Measurements from ENCODE around the gene STAG2. TPM values are rescaled to one million over a fixed set of nuclear protein-coding genes. Genes with fewer than 3 reads are reported as not detected.

STAG2 gene
- total and polyA plus RNA-seq, 2 experiments from 2014 or later: 16.5 to 70.9 TPM

DNA sequence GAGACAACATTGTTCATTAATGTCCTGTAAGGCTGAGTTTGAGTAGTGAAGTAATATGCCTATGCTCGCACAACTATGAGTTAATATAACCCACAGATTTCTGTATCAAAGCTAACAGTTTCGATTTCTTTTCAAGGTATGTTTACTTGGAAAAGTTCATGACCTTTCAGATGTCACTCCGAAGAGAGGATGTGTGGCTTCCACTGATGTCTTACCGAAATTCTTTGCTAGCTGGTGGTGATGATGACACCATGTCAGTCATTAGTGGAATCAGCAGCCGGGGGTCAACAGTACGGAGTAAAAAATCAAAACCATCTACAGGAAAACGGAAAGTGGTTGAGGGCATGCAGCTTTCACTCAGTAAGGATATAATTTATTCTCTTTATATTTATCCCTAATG is 124.9 kb downstream of the STAG2 start:
- Histone ChIP-seq H3K27me3 (no peaks in the 10 kb centered on the region), H3K9me2 (replicated peaks; ENCODE audit: insufficient read depth) (no peaks in the 10 kb centered on the region), H3K79me2 (no peaks in the 10 kb centered on the region), H3K4me3 (no peak overlapping the region), H3K4me1 (ENCODE audit: insufficient read depth) (no peaks in the 10 kb centered on the region), H3K9me3 (ENCODE audit: low read depth) (no peaks in the 10 kb centered on the region), H3K27ac (no peak overlapping the region), H4K20me1 (ENCODE audit: insufficient read depth, poor library complexity, severe bottlenecking) (no peaks in the 10 kb centered on the region), H3K36me3 (replicated peaks; ENCODE audit: insufficient read depth, low read depth) (no peaks in the 10 kb centered on the region), H2AFZ (no peak overlapping the region), H3K4me2 (no peak overlapping the region)
- TF ChIP-seq, protein P1, sequence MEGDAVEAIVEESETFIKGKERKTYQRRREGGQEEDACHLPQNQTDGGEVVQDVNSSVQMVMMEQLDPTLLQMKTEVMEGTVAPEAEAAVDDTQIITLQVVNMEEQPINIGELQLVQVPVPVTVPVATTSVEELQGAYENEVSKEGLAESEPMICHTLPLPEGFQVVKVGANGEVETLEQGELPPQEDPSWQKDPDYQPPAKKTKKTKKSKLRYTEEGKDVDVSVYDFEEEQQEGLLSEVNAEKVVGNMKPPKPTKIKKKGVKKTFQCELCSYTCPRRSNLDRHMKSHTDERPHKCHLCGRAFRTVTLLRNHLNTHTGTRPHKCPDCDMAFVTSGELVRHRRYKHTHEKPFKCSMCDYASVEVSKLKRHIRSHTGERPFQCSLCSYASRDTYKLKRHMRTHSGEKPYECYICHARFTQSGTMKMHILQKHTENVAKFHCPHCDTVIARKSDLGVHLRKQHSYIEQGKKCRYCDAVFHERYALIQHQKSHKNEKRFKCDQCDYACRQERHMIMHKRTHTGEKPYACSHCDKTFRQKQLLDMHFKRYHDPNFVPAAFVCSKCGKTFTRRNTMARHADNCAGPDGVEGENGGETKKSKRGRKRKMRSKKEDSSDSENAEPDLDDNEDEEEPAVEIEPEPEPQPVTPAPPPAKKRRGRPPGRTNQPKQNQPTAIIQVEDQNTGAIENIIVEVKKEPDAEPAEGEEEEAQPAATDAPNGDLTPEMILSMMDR (IDR thresholded peaks at IDR 0.05; ENCODE audit: poor library complexity): no peak
- TF ChIP-seq EZH2phosphoT487 (IDR thresholded peaks at IDR 0.05; ENCODE audit: low read depth, severe bottlenecking, unreplicated experiment): no peak
- no peak for TF ChIP-seq EZH2 (IDR thresholded peaks at IDR 0.05; ENCODE audit: borderline replicate concordance)
- no peak for DNase-seq (ENCODE audit: low spot score)
- WGBS (ENCODE audit: low lambda C conversion rate, missing lambda C conversion rate): 66% methylated on average over 7 of the region's 7 CpGs

DNA sequence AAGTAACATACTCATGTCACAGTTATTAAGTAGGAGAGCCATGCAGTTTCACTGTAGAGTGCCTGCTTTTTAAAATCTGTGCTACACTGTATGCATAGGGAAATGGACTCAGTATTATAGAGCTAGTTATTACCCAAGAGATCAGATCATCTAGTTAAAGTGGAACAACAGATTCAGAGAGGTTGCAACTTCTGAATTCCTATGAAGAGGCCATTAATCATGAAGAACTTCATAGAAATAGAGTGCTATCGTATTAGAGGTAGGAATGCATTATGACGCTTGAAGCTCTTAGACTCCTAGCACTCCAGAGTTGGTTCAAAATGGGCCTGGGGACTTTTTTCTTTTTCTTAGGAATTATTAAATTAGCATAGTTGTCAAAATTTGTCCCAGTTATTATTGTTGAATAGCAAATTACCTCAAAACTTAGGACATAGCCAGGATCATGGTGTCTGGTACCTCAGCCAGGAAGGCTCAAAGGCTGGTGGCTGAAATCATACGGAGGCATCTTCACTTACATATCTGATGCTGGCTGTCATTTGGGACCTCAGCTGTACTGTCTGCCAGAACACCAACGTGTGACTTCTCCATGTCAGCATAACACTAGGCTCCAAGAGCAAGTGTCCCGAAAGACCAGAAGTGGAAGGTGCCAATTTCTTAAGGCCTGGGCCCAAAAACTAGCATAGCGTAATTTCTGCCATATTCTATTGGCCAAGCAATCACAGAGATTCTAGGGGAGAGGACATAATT is 125.7 kb downstream of the STAG2 start:
- no peaks in the 10 kb centered on the region for H3K9me2 ChIP-seq (replicated peaks; ENCODE audit: insufficient read depth)
- TF ChIP-seq, protein P1 (IDR thresholded peaks at IDR 0.05; ENCODE audit: poor library complexity): no peak
- TF ChIP-seq EZH2phosphoT487 (IDR thresholded peaks at IDR 0.05; ENCODE audit: low read depth, severe bottlenecking, unreplicated experiment) (no peak), EZH2 (IDR thresholded peaks at IDR 0.05; ENCODE audit: borderline replicate concordance) (no peak)
- no peaks in the 10 kb centered on the region for H3K79me2 ChIP-seq
- H3K36me3 ChIP-seq (replicated peaks; ENCODE audit: insufficient read depth, low read depth): no peaks in the 10 kb centered on the region
- H3K4me2 ChIP-seq: no peak overlapping the region
- no peak overlapping the region for H2AFZ ChIP-seq
- WGBS (ENCODE audit: low lambda C conversion rate, missing lambda C conversion rate): 79% methylated on average over 6 of the region's 6 CpGs
- no peaks in the 10 kb centered on the region for H3K9me3 ChIP-seq (ENCODE audit: low read depth)
- H3K27me3 ChIP-seq: no peaks in the 10 kb centered on the region
- no peak overlapping the region for H3K4me3 ChIP-seq
- H3K27ac ChIP-seq: no peak overlapping the region
- H4K20me1 ChIP-seq (ENCODE audit: insufficient read depth, poor library complexity, severe bottlenecking): no peaks in the 10 kb centered on the region
- no peaks in the 10 kb centered on the region for H3K4me1 ChIP-seq (ENCODE audit: insufficient read depth)
- DNase-seq (ENCODE audit: low spot score): no peak

DNA sequence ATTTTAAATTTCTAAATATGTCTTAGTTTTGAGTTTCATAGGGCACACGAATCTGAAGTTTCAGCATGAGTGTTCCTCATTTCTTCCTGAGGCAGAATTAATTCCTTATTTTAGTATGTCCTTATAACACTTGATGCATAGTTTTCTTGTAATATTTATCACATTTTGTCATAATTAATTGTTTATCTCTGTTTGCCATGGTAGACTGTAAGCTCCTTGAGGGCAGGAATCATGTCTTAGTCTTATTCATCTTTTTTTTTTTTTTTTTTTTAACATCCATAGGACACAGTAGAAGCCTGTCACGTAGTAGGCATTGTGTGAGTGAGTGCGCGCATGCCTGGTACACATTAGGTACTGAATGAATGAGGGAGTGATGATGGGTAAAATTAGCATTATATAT is 131.7 kb downstream of the STAG2 start:
- no peak overlapping the region for H3K4me2 ChIP-seq
- 86% methylated on average over 4 of the region's 4 CpGs for WGBS (ENCODE audit: low lambda C conversion rate, missing lambda C conversion rate)
- H3K27me3 ChIP-seq: no peaks in the 10 kb centered on the region
- H3K36me3 ChIP-seq (replicated peaks; ENCODE audit: insufficient read depth, low read depth): no peaks in the 10 kb centered on the region
- H2AFZ ChIP-seq: no peak overlapping the region
- no peak overlapping the region for H3K4me3 ChIP-seq
- no peaks in the 10 kb centered on the region for H3K9me3 ChIP-seq (ENCODE audit: low read depth)
- H4K20me1 ChIP-seq (ENCODE audit: insufficient read depth, poor library complexity, severe bottlenecking): no peaks in the 10 kb centered on the region
- H3K27ac ChIP-seq: no peak overlapping the region
- no peaks in the 10 kb centered on the region for H3K79me2 ChIP-seq
- no peak for TF ChIP-seq EZH2 (IDR thresholded peaks at IDR 0.05; ENCODE audit: borderline replicate concordance)
- TF ChIP-seq, protein P1 (IDR thresholded peaks at IDR 0.05; ENCODE audit: poor library complexity): no peak
- TF ChIP-seq EZH2phosphoT487 (IDR thresholded peaks at IDR 0.05; ENCODE audit: low read depth, severe bottlenecking, unreplicated experiment): no peak
- no peaks in the 10 kb centered on the region for H3K4me1 ChIP-seq (ENCODE audit: insufficient read depth)
- H3K9me2 ChIP-seq (replicated peaks; ENCODE audit: insufficient read depth): no peaks in the 10 kb centered on the region
- DNase-seq (ENCODE audit: low spot score): no peak
